ENCODE data around the gene CAPG.

GRCh38 chr2:85435220-85435958 lies 25.2 kb upstream of the CAPG start:
- no peak for TF ChIP-seq CTCF (IDR thresholded peaks at IDR 0.05)
- no peak for TF ChIP-seq POLR2A (IDR thresholded peaks at IDR 0.05)

Measured in adrenal gland (tissue), 5 donors.